Measurements from ENCODE around the gene TBC1D20.

DNA sequence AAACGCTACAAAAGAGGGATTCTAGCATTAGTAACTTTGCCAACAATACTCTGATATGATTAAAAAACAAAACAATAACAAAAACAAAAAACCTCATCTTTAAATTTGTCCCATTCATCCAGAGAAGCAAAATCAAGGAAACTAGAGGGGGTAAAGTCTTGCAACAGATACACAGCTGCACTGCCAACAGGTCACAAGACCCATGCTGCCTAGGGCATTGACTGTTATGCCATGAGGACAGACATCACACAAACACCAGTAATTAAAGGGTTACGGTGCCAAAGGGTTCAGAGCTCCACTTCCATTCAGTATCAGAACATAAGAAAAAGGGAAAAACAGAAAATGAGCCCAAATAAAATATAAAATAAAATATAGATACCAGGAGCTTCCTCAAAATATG lies 1.6 kb downstream of the TBC1D20 start:
- TF ChIP-seq, protein P1, sequence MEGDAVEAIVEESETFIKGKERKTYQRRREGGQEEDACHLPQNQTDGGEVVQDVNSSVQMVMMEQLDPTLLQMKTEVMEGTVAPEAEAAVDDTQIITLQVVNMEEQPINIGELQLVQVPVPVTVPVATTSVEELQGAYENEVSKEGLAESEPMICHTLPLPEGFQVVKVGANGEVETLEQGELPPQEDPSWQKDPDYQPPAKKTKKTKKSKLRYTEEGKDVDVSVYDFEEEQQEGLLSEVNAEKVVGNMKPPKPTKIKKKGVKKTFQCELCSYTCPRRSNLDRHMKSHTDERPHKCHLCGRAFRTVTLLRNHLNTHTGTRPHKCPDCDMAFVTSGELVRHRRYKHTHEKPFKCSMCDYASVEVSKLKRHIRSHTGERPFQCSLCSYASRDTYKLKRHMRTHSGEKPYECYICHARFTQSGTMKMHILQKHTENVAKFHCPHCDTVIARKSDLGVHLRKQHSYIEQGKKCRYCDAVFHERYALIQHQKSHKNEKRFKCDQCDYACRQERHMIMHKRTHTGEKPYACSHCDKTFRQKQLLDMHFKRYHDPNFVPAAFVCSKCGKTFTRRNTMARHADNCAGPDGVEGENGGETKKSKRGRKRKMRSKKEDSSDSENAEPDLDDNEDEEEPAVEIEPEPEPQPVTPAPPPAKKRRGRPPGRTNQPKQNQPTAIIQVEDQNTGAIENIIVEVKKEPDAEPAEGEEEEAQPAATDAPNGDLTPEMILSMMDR (conservative IDR thresholded peaks at IDR 0.05; ENCODE audit: low read depth in 2 of 2), result no peak
- TF ChIP-seq POLR2AphosphoS5 (IDR thresholded peaks at IDR 0.05; ENCODE audit: low read depth) (no peak), EZH2phosphoT487 (IDR thresholded peaks at IDR 0.05; ENCODE audit: unreplicated experiment) (no peak), EZH2 (IDR thresholded peaks at IDR 0.05; ENCODE audit: low read depth, unreplicated experiment) (no peak)

All from GM23338 (cell line).